ENCODE data around the gene TMEM106C.
"Not testable (repeated sequence)": the region's sequence is repeated elsewhere in the genome, so short reads cannot be mapped to it uniquely, and the experiment has no call there.

Gene TMEM106C

DNA sequence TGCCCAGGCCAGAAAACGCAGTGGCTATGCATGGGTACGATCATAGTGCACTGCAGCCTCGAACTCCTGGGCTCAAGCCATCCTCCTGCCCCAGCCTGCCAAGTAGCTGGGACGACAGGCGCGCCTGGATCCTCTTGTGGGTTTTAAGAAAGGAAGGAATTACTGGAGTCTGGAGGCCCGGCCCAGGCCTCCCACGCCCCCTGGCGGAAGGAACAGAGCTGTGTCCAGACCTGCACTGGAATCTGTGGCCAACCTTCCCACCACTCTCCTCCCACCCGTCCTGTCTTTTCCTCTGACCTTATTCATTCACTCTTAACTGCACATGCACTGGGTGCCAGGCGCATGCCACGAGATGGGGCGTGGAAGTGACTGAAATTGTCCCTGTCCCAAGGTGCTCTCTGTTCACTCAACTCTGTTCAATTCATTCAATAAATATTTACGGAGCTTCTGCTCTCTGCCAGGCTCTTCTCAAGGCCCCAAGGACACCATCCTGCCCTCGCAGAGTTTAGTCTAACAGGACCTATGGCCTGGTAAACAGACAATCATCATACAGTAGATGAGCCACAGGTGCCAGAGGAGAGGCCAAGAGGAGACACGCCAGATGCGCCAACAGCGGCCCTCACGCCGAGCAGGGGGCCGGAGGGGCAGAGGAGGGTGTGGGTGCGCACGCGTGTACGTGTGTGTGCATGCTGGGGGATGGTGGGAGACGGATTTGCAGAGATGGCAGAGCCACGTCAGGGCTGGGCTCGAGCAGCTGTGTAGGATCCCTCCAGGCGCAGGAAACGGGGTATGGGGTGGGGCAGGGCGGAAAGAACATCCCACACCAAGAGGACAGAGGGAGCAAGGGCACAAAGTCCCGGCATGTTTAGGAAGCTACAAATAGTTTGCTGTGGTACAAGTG is 13.7 kb upstream of the TMEM106C start:
- DNase-seq (ENCODE audit: low spot score) = peak; percentile 61

DNA sequence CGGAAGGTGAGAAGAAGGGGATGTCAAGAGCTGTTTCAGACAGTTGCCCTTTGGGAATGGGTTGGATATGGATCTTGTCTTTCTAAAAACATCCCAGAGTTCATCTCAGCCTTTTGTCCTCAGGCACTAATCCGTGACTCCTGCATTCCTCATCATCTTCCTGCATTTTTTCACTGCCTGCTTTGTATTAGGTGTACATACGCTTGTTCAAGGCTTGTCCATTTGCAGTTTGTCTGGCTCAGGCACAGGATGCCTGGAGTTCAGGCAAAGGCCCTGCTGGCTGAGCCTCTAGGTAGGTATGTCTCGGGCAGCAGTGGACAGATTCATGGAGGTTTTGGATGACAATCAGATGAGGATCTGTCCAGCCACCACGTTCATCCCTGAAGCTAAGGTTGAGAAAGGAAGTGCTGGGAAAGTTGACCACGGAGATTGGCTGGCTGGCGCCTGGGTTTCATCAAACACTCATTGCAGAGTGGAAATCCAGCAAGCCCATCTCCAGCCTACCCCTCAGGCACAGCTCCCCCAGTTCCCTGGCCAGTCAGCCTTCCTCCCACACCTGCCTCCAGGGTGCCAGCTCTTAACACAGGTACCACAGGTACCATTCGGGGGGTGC is 12.4 kb upstream of the TMEM106C start:
- DNase-seq (ENCODE audit: low spot score) = no peak

DNA sequence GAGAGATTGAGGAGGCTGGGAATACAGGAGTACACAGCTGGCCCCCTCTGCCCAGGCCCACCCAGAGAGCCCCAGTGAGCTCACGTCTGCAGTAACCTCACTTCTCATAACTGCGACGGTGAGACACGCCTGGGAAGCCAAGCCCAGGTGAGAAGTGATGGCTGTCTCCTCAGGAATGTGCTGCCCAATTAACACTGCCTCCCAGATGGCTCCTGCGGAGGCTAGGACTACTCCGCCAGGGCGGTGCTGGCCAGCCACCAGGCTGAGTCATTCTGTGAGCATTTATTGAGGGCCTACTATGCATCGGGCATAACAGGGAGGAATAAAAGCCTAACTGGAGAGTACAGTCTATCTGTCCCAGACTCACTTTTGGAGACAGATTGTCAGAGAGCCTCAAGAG is 9.3 kb upstream of the TMEM106C start:
- DNase-seq (ENCODE audit: low spot score) = no peak

DNA sequence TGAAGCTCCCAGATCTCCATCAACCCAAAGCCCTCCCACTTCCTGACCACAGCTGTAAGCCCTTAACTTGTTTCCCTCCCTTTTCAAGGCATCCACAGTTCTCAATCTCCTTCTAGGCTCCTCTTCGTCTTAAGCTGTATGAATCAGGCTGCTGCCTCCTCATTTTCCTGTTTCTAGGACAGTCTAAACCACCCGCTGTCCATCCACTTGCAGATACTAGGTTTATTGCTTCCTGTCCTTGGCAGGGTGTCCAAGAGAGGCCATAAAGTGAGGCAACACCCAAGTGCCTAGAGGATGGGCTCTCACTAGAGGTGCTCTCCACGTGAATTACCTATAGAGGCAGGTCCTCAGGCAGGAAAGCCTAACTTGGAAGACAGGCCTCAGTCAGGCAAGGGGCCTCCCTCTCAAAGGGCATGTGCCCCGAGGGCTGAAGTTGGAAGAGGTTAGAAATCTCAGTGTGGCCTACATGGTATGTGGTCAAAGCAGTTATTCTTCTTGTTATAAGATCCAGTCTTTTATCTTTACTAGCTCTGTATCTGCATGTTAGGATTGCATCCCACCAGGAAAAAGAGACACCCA is 8.8 kb upstream of the TMEM106C start:
- DNase-seq (ENCODE audit: low spot score) = no peak

DNA sequence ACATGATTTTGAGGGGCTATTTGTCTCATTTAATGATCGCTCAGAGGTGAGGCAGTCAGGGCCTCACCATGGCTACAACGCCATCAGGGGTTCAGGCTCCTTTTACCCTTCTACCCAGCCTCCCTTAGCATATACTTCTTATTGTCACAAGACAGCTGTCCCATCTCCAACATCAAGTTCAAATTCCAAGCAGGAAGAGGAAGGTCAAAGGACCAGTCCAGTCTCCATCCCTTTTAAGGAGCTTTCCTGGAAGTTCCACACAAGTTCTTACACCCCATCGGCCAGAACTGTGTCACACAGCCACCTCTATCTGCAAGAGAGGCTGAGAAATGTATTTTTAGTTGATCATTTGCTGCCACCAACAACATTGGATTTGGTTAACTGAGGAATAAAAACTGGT is 8.3 kb upstream of the TMEM106C start:
- no peak for DNase-seq (ENCODE audit: low spot score)

DNA sequence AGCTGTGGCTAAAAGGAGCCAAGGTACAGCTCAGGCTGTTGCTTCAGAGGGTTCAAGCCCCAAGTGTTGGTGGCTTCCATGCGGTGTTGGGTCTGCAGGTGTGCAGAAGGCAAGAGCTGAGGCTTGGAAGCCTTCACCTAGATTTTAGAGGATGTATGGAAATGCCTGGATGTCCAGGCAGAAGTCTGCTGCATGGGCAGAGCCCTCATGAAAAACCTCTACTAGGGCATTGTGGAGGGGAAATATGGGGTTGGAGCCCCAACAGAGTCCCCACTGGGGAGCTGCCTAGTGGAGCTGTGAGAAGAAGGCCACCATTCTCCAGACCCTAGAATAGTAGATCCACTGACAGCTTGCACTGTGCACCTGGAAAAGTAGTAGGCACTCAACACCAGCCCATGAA is 5.7 kb upstream of the TMEM106C start:
- DNase-seq (ENCODE audit: low spot score) = not testable (repeated sequence)

DNA sequence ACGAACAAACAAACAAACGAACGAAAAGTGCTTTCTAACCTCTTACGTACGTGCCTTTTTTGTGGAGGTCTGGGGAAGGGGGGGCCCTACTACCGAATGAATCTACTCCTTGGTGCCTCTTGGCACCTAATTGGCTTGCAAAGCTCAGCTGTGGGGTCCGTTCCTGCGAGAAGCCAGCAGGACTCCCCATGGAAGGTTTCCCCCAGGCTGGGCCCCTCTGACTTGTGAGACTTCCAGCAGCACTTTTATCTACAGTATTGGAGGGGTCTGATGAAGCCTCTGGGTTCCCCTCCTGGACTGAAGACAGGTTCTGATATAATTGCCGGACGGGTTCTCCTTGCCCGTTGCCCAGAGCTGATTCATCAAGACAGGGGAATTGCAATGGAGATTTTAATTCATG is 1.2 kb upstream of the TMEM106C start:
- no peak for DNase-seq (ENCODE audit: low spot score)

DNA sequence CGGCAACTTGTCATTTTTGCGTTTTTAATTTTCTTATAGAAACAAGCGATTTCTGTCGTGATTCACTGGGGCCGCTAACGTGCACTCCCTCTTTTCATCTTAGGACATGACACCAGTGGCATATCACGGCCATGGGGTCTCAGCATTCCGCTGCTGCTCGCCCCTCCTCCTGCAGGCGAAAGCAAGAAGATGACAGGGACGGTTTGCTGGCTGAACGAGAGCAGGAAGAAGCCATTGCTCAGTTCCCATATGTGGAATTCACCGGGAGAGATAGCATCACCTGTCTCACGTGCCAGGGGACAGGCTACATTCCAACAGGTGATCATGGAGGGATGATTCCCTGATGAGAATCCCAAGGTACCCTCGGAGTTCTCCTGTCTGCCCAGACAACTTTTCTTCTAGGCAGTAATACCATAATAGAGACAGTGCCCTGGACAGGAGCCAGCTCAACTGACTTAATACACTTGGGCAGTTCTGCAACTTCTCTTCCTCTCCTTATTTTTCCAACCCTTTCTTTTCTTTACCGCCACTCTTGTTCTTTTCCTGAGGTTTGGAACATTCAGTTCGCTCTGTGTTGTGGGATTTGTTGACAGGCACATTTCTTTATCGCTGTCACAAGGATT is 821 bp downstream of the TMEM106C start:
- peak; percentile 41 for DNase-seq (ENCODE audit: low spot score)

DNA sequence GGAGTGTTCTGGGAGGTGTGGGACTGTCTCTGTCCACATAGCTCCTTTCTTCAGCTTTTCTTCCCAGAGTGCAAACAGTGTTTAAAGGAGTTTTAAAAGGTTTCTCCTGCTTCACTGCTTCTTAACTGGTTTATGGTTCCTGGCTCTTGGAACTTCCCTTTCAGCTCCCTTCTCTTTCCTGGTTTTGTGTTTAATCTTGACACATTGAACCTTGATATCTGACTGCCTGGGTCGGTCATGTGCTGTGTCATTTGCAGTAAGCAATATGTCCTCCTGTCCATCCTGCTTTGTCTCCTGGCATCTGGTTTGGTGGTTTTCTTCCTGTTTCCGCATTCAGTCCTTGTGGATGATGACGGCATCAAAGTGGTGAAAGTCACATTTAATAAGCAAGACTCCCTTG is 2.2 kb downstream of the TMEM106C start:
- DNase-seq (ENCODE audit: low spot score) = no peak

DNA sequence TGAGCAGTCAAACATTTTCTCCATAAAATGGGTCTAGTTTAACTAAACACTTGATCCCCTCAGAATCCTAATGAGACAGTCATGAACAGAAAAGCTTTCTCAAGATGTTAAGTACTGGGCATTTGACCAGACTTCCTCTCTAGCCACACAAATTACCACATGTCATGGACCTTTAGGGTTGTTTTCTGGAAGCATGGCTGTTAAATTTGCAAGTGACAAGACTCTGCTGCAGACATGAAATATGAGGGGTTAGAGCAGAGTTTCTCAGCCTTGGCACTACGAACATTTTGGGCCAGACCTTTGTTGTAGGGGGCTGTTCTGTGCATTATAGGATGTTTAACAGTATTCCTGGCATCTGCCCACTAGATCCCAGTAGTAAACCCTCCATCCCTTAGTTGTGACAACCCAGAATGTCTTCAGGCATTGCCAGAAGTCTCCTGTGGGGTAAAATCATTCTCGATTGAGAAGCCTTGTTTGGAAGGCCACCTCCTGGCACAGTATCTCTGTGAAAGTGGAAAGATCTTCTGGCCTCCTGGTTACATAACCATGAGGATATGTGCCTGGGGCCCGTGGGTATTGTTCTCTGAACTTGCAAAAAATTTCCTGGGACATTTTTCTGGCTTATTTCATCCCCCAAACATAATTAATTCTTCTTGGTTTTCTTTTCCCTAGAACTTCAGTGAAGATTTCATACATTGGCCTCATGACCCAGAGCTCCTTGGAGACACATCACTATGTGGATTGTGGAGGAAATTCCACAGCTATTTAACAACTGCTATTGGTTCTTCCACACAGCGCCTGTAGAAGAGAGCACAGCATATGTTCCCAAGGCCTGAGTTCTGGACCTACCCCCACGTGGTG is 4.3 kb downstream of the TMEM106C start:
- DNase-seq (ENCODE audit: low spot score) = no peak

DNA sequence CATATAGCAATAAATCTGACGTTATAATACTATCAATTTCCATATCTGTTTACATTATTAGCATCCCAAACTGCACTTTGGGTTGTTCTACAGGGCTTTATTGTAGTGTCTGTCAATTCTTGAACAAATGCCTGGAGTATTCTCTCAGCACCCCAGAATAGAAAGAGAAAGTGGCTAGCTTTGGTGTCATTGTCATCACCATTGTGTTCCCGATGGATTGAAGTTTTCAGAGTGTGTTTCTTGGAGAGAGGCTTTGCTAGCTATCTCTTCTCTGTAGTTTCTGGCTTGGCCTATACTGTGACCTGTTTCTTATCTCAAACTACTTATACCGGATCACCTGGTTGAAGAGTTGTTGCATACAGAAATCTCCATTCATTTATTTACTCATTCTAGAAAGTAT is 6.4 kb downstream of the TMEM106C start:
- DNase-seq (ENCODE audit: low spot score) = no peak

DNA sequence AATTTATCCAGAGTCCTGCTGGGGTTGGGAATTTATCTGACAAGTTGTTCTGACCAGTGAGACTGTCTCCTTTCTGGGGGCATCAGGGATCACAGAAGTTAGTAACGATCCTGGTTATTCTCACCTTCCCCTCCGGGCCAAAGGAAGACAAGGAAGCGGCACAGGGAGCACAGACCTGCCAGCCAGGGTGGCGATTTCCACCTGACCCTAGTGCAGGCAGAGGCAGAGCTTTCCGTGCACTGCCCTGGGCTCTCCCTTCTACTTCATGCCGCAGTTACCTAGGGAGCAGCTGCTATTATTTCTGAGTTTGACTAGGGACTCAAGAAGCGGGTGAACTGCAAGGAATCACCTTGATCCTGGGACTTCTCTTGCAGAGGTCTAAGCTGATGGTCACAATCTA is 7.4 kb downstream of the TMEM106C start:
- no peak for DNase-seq (ENCODE audit: low spot score)

DNA sequence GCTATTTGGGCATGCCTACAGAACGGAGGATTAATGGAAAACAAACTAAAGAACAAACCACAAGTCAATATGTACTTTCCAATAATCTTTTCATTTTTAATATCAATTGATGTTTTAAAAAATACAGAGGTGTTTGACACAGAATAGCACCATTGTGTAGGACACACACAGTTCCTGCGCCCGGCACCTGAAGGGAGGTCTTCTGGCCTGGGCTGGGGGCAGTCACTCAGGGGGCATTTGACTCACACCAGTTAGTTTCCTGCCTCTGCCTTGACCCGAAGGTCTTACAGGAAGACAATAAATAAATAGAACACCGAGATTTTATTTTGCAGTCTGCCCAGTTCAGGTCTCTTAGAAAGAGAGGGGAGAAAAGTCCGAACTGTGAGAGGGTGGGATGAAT is 9.5 kb downstream of the TMEM106C start:
- no peak for DNase-seq (ENCODE audit: low spot score)

DNA sequence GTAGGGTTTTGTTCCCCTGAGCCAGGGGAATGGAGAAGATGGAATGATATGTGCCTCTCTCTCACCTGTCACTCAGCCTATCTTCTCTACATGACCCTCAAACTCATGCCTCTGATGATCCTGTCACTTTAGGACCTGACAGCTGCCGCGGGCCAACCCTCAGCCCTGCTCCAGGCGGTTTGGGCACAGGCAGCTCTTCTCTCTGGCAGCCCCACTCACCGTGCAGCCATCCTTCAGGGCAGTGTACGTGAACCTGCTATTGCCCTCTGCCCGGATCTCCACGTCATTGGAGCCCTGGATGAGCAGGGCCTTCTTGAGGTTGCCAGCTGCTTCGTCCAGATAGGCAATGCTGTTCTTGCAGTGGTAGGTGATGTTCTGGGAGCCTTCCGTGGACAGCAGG is 10.5 kb downstream of the TMEM106C start:
- DNase-seq (ENCODE audit: low spot score) = no peak

DNA sequence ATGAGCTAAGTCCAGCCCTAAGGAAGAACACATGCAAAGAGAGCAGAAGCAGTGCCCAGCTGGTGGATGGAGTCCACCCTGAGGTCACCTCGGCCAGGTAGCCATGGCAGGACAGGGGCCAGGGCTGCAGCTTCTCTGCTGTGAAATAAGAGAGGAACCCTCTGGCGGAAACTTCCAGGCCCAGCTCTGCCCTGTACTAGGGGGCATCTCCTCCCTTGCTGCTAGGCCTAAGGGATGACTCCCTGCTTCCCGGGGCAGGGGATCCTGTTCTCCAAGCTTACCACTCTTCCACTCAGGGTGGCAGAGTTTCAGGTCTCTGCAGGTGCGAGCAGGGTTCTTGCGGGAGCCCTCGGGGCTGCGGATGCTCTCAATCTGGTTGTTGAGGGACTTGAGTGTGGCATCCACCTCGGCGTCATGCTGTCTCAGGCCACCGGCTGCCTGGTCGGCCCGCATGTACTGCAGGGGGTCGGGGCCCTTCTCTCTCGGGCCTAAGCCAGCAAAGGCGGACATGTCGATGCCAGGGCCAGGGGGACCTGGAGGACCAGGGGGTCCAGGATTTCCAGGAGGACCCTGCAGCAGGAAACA is 11.7 kb downstream of the TMEM106C start:
- DNase-seq (ENCODE audit: low spot score) = no peak

DNA sequence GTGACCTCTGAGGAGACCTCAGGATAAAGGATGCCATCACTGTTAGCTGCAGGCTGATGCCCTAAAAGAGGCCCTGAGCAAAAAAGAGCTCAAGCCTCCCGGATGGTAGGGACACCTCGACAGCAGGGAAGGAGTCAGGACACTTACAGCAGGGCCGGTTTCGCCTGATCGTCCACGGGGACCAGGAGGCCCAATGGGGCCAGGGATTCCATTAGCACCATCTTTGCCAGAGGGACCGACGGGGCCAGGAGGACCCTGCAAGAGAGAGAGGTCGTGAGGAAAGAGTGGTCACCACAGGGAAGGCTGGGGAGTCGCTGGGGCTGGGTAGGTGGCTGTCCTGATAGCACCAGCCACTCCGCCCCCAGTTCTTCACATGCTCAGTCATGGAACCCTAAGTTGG is 12.4 kb downstream of the TMEM106C start:
- no peak for DNase-seq (ENCODE audit: low spot score)

DNA sequence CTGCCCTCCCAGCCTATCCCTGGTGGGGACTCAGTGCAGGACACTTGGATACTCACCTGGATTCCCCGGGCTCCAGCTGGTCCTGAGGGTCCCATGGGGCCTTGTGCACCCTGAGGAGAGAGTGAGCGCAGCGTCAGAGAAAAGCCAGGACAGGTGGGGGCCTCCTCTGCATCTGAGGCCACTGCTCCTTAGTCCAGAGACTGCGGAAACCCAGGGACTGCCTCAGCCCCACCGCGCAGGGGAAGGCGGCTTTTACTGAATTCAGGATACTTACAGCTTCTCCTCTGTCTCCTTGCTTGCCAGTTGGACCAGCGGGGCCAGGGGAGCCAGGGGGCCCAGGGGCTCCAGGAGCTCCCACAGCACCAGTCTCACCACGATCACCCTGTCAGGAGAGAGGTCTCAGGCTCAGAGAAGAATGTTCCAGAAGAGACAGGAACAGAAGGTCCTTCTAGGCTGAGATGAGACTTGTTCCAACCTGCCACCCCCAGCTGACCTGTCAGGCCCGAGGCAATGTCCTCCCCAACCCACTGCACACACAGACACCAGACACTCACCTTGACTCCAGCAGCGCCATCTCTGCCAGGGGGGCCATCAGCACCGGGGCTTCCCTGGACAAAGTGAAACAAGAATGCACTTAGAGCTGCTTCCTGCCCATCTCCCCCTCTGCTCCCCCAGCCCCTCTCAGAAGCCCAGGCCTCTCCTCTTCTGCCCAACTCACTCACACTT is 13.8 kb downstream of the TMEM106C start:
- no peak for DNase-seq (ENCODE audit: low spot score)

DNA sequence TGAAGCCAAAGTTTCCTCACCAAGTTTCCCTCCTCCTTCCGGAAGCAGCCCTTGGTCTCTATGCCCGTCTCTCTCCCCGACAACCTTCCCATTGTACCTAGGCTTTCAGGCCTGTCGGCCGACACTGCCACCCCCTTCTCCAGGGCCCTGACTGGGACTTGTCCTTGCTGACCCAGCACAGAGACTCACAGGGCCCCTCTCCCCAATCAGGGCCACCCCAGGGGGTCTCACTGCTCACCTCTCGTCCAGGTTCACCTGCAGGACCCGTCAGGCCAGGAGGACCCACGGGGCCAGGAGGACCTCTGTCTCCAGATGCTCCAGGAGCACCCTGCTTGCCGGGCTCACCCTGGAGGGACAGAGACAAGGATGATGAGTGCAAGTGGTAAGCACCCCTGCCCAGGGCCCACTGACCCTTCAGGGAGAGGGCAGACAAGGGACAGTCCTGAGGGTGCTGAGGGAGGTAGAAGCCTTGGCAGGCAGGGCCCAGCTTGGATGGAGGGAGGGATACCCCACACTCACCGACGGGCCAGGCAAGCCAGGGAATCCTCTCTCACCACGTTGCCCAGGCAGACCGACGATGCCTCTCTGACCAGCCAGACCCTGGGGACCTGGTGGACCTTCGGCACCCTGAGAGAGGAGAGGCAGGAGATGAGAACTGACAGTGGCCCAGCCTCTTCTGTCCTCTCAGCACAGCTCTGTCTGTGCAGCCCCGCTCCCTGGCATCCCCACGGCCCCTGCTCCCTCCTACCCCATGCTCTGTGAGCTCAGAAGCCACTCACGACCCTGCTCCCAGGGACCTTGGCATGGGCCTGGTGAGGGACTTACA is 14.6 kb downstream of the TMEM106C start:
- DNase-seq (ENCODE audit: low spot score) = no peak

DNA sequence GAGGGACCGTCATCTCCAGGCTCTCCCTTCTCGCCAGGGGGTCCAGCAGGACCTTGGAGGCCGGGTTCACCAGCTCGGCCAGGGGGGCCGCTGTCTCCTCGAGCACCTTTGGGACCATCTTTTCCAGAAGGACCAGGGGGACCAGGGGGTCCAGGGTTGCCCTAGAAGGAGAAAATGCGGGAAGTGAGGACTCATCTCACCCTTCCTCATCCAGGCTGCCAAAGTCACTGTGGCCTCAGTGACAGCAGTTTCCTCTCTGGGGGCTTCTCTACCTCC is 15.1 kb downstream of the TMEM106C start:
- no peak for DNase-seq (ENCODE audit: low spot score)

DNA sequence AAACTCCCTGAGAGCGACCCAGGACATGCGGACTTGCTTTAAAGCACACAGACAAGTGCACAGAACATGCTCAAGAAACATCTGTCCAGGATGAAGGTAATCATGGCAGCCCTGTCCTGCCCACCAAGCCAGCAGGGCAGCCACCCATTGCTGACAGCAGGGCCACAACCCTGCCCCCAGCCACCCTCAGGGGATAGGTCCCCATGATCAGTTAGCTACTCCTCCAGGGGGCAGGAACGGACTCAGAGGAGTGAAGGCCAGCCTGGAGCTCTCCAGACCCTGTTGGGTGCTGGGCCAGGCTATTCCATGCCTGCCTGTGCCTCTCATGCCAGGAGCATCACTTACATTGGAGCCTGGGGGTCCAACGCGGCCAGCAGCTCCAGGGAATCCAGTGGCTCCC is 15.8 kb downstream of the TMEM106C start:
- no peak for DNase-seq (ENCODE audit: low spot score)

All from NAMALWA (cell line).